K562 (cell line): Measurements from ENCODE around the gene GARNL3. TPM values are rescaled to one million over a fixed set of nuclear protein-coding genes. Genes with fewer than 3 reads are reported as not detected.

Experiments
- ATF1 ChIP-seq, 2 experiments: fragments of 450-650 bp in 1 of 2; IDR thresholded peaks; 2 replicates each; pipeline ENCODE4 v1.6.1; 2016; ENCODE audit warnings: missing compliant biosample characterization in 1 of 2, missing genetic modification characterization in 1 of 2
- E2F6 ChIP-seq, 2 experiments: IDR thresholded peaks; 2 replicates each; pipeline ENCODE4 v1.6.1; 2011; ENCODE audit warnings: borderline replicate concordance in 1 of 2, control low read depth in 1 of 2, low read depth in 1 of 2, low read length in 1 of 2, mild to moderate bottlenecking in 1 of 2, mixed read lengths in 1 of 2, moderate library complexity in 1 of 2; ENCODE audit not compliant: insufficient read depth in 1 of 2, insufficient read length in 1 of 2, poor library complexity in 1 of 2, severe bottlenecking in 1 of 2; ENCODE audit errors: extremely low read depth in 1 of 2
- HCFC1 ChIP-seq: IDR thresholded peaks from 2 replicates; pipeline ENCODE4 v1.6.1; 2012; ENCODE audit warnings: low read depth, low read length, improper control_type of control experiment
- IRF2 ChIP-seq: sonication (generic); formaldehyde crosslinking; IDR thresholded peaks from 2 replicates; pipeline ENCODE4 v1.8.1; 2022; ENCODE audit warnings: mild to moderate bottlenecking, missing genetic modification reagents
- KDM4B ChIP-seq, 2 experiments: fragments of 450-650 bp in 1 of 2; sonication (generic) in 1 of 2; IDR thresholded peaks; 2 replicates each; pipeline ENCODE4 v1.6.1; 2016 to 2017; ENCODE audit warnings: borderline replicate concordance in 2 of 2, antibody characterized with exemption in 1 of 2, low read depth in 1 of 2, mild to moderate bottlenecking in 1 of 2
- MEIS2 ChIP-seq: fragments of 450-650 bp; IDR thresholded peaks from 2 replicates; pipeline ENCODE4 v1.6.1; 2014; ENCODE audit warnings: mild to moderate bottlenecking; ENCODE audit not compliant: partially characterized antibody
- MYC ChIP-seq, 2 experiments: fragments of 250-450 bp in 1 of 2; sonication (Bioruptor Pico) in 1 of 2; IDR thresholded peaks; 2 replicates each; pipeline versions ENCODE4 v1.5.1 to v1.6.1; 2012 to 2021; ENCODE audit warnings: low read depth in 2 of 2, borderline replicate concordance in 1 of 2, improper control_type of control experiment in 1 of 2, low read length in 1 of 2, mild to moderate bottlenecking in 1 of 2, moderate library complexity in 1 of 2
- NCOA4 ChIP-seq: fragments of 450-650 bp; IDR thresholded peaks from 2 replicates; pipeline ENCODE4 v1.6.1; 2018; ENCODE audit warnings: mild to moderate bottlenecking; ENCODE audit not compliant: partially characterized antibody
- RBFOX2 ChIP-seq: fragments of 200-400 bp; formaldehyde crosslinking; IDR thresholded peaks from 2 replicates; pipeline ENCODE4 v1.6.1; 2017; ENCODE audit warnings: low read depth, mild to moderate bottlenecking, low read length, moderate library complexity
- RERE ChIP-seq: sonication (generic); formaldehyde crosslinking; IDR thresholded peaks from 2 replicates; pipeline ENCODE4 v1.8.0; 2023; ENCODE audit warnings: missing genetic modification reagents, mild to moderate bottlenecking, borderline replicate concordance
- SP1 ChIP-seq: sonication (generic); formaldehyde crosslinking; IDR thresholded peaks from 2 replicates; pipeline ENCODE4 v1.8.1; 2022; ENCODE audit warnings: mild to moderate bottlenecking, missing genetic modification reagents
- SRSF7 ChIP-seq: fragments of 200-400 bp; formaldehyde crosslinking; optimal IDR thresholded peaks from 2 replicates; pipeline ENCODE3; 2017; ENCODE audit warnings: mild to moderate bottlenecking, low read depth, low read length
- SUPT5H ChIP-seq: fragments of 450-650 bp; IDR thresholded peaks from 2 replicates; pipeline ENCODE4 v1.6.1; 2016
- ZFP30 ChIP-seq: fragments of 250-450 bp; sonication (Bioruptor Pico); IDR thresholded peaks from 2 replicates; pipeline ENCODE4 v1.8.0; 2022; ENCODE audit warnings: moderate library complexity, mild to moderate bottlenecking, inconsistent platforms, borderline replicate concordance
- ZFPM2 ChIP-seq: fragments of 250-450 bp; sonication (Bioruptor Pico); IDR thresholded peaks from 2 replicates; pipeline ENCODE4 v1.5.1; 2022; ENCODE audit warnings: mild to moderate bottlenecking
- ZNF282 ChIP-seq: sonication (generic); formaldehyde crosslinking; IDR thresholded peaks from 2 replicates; pipeline ENCODE4 v1.8.1; 2023; ENCODE audit warnings: missing genetic modification reagents
- ZNF324 ChIP-seq: fragments of 250-450 bp; sonication (Bioruptor Pico); IDR thresholded peaks from 2 replicates; pipeline ENCODE4 v1.4.0; 2020; ENCODE audit warnings: mild to moderate bottlenecking
- ZNF511 ChIP-seq: sonication (generic); formaldehyde crosslinking; IDR thresholded peaks from 2 replicates; pipeline ENCODE4 v1.8.0; 2022; ENCODE audit warnings: mild to moderate bottlenecking, missing genetic modification reagents
- ZNF586 ChIP-seq: fragments of 450-650 bp; formaldehyde crosslinking; conservative IDR thresholded peaks from 2 replicates; pipeline ENCODE4 v1.4.0; 2020; ENCODE audit warnings: mild to moderate bottlenecking, moderate library complexity
- polyA plus RNA-seq, 8 experiments: library from polyadenylated mRNA; depleted of rRNA in 4 of 8; stranded (reverse) in 5 of 8; unstranded in 3 of 8; fragments of >200 nt; fragmentation: Nextera tagmentation in 2 of 8; fragmentation: Illumina TruSeq in 1 of 8; extraction: Ambion mirVana in 2 of 8; extraction: Trizol in 1 of 8; gene quantifications; 2 replicates each; pipeline versions ENCODE4 v1.2.1 to v1.2.3, GENCODE V29; 2011 to 2014; ENCODE audit warnings: inconsistent platforms in 1 of 8, missing spikeins in 1 of 8
- total RNA-seq, 7 experiments: library from RNA; depleted of rRNA in 6 of 7; stranded (reverse); fragments of >200 nt in 6 of 7; fragmentation: Illumina TruSeq in 2 of 7; extraction: Trizol in 2 of 7; gene quantifications; 2 replicates each; pipeline versions ENCODE4 v1.2.1 to v1.2.3, GENCODE V29; 2011 to 2021; ENCODE audit warnings: low replicate concordance in 1 of 7

The GARNL3 gene
- total and polyA plus RNA-seq, 9 of the 15 experiments (the other 6 are each of a cell fraction or from before 2014, with no cell fraction given) = 0.35 to 2.7 (median 1.6) TPM

GRCh38 chr9:127244609-127245601 lies 19.7 kb upstream of the GARNL3 start (continued):
- TF ChIP-seq IRF2 (CRISPR knock-in tag) = no peak
- TF ChIP-seq RBFOX2 = peak; percentile 93
- TF ChIP-seq ZNF511 (CRISPR knock-in tag) = peak; percentile 21; the same call in 1 of the 2 replicates
- no peak for TF ChIP-seq NCOA4
- peak; percentile 88 for TF ChIP-seq SP1 (CRISPR knock-in tag)
- TF ChIP-seq ZNF324 (CRISPR knock-in tag) = no peak
- TF ChIP-seq MYC (IDR thresholded peaks at IDR 0.05; ENCODE audit: low read depth, low read length) = 0 out of 2 replicates have a peak, but pooled peaks have one; percentile 43
- TF ChIP-seq MYC (CRISPR knock-in tag; IDR thresholded peaks at IDR 0.05; ENCODE audit: borderline replicate concordance, low read depth) = no peak
- no peak for TF ChIP-seq KDM4B (IDR thresholded peaks at IDR 0.05; ENCODE audit: borderline replicate concordance in 2 of 2, low read depth in 1 of 2)
- TF ChIP-seq ZNF282 (CRISPR knock-in tag) = no peak
- no peak for TF ChIP-seq ZFPM2 (CRISPR knock-in tag)
- TF ChIP-seq ATF1 (CRISPR knock-in tag; IDR thresholded peaks at IDR 0.05) = peak; percentile 46
- peak; percentile 97 for TF ChIP-seq ATF1 (tag; IDR thresholded peaks at IDR 0.05)
- peak; percentile 85 for TF ChIP-seq HCFC1
- no peak for TF ChIP-seq ZNF586
- no peak for TF ChIP-seq ZFP30 (CRISPR knock-in tag)
- TF ChIP-seq E2F6 (IDR thresholded peaks at IDR 0.05; ENCODE audit: borderline replicate concordance in 1 of 2, extremely low read depth in 1 of 2, insufficient read depth in 1 of 2, insufficient read length in 1 of 2, low read depth in 1 of 2, low read length in 1 of 2, poor library complexity in 1 of 2, severe bottlenecking in 1 of 2) = peak in 1 of 2 experiments; percentile 47
- TF ChIP-seq MEIS2 = peak; percentile 25
- no peak for TF ChIP-seq RERE
- peak; percentile 81 for TF ChIP-seq SUPT5H
- no peak for TF ChIP-seq SRSF7
